Lower lobe of right lung (tissue), 2 donors: ENCODE data around the gene PPIL1. TPM values are rescaled to one million over a fixed set of nuclear protein-coding genes. Genes with fewer than 3 reads are reported as not detected.

ENCODE experiments used
- ATAC-seq, 2 donors: fragments of 200-7000 bp; cut with Tn5 transposase; one replicate each; pipeline ENCODE4 v1.9.1; 2020 to 2022; ENCODE audit warnings: mild to moderate bottlenecking in 2 of 2, moderate library complexity in 2 of 2
- DNase-seq: peaks from one replicate; pipeline ENCODE4 v3.0.0-alpha.2; 2020
- H3K27ac ChIP-seq: fragments of 200-600 bp; one replicate; pipeline ENCODE4 v1.8.0; 2022
- H3K27me3 ChIP-seq: fragments of 200-600 bp; one replicate; pipeline ENCODE4 v1.8.0; 2022; ENCODE audit warnings: low read depth
- H3K36me3 ChIP-seq: fragments of 200-600 bp; one replicate; pipeline ENCODE4 v1.8.0; 2022; ENCODE audit warnings: mild to moderate bottlenecking
- H3K4me1 ChIP-seq: fragments of 200-600 bp; one replicate; pipeline ENCODE4 v1.8.0; 2022
- H3K4me3 ChIP-seq: fragments of 200-600 bp; one replicate; pipeline ENCODE4 v1.8.0; 2022; ENCODE audit warnings: mild to moderate bottlenecking
- H3K9me3 ChIP-seq: fragments of 200-600 bp; one replicate; pipeline ENCODE4 v1.8.0; 2022
- intact Hi-C: fragments of 100-400 bp; cut with DNase I; formaldehyde crosslinking; loops from one replicate; pipeline ENCODE4 v1.11.0; 2022
- total RNA-seq: library from RNA; stranded (reverse); fragmentation: NEBNext Ultra II Directional; extraction: Animal tissue kit (Norgen Biotek cat#: 25700); gene quantifications from one replicate; pipeline ENCODE4 v1.2.1, GENCODE V29; 2021
- TF ChIP-seq, protein P1 (sequence below): fragments of 200-600 bp; IDR thresholded peaks from one replicate; pipeline ENCODE4 v1.8.0; 2022; ENCODE audit warnings: antibody characterized with exemption, mild to moderate bottlenecking
- donor health status: DM: no; HTN: yes; CAD: no; lungs with severe emphysema.

The PPIL1 gene
- total RNA-seq, 1 donor from 2014 or later, result 14.4 TPM

- Histone ChIP-seq H3K27ac (no peak overlapping the region), H3K9me3 (no peaks in the 10 kb centered on the region), H3K27me3 (no peaks in the 10 kb centered on the region), H3K4me3 (no peak overlapping the region), H3K36me3 (peaks cover 81% of the 10 kb centered on the region), H3K4me1 (peaks cover 34% of the 10 kb centered on the region)
- TF ChIP-seq, protein P1, sequence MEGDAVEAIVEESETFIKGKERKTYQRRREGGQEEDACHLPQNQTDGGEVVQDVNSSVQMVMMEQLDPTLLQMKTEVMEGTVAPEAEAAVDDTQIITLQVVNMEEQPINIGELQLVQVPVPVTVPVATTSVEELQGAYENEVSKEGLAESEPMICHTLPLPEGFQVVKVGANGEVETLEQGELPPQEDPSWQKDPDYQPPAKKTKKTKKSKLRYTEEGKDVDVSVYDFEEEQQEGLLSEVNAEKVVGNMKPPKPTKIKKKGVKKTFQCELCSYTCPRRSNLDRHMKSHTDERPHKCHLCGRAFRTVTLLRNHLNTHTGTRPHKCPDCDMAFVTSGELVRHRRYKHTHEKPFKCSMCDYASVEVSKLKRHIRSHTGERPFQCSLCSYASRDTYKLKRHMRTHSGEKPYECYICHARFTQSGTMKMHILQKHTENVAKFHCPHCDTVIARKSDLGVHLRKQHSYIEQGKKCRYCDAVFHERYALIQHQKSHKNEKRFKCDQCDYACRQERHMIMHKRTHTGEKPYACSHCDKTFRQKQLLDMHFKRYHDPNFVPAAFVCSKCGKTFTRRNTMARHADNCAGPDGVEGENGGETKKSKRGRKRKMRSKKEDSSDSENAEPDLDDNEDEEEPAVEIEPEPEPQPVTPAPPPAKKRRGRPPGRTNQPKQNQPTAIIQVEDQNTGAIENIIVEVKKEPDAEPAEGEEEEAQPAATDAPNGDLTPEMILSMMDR, result no peak
- DNase-seq, result no peak
- ATAC-seq, result no peak
- intact Hi-C loops, result no loop called here
Observed at GRCh38 chr6:36912030-36912454, 37.4 kb upstream of the PPIL1 start.

GRCh38 chr6:36908747-36909146 is 34.1 kb upstream of the PPIL1 start:
- DNase-seq (no peak), ATAC-seq (no peak)
- Histone ChIP-seq H3K9me3 (no peaks in the 10 kb centered on the region), H3K4me3 (no peak overlapping the region), H3K27me3 (no peaks in the 10 kb centered on the region), H3K36me3 (peaks cover 78% of the 10 kb centered on the region), H3K27ac (no peak overlapping the region), H3K4me1 (peaks cover 19% of the 10 kb centered on the region)
- TF ChIP-seq, protein P1, result no peak
- intact Hi-C loops, result no loop called here

GRCh38 chr6:36907781-36908180 is 33.2 kb upstream of the PPIL1 start:
- peak overlapping the region; percentile 21 for H3K27ac ChIP-seq
- H3K9me3 ChIP-seq, result no peaks in the 10 kb centered on the region
- peaks cover 14% of the 10 kb centered on the region for H3K4me1 ChIP-seq
- no peaks in the 10 kb centered on the region for H3K27me3 ChIP-seq
- peaks cover 78% of the 10 kb centered on the region for H3K36me3 ChIP-seq
- TF ChIP-seq, protein P1, result no peak
- DNase-seq (no peak), ATAC-seq (peak in 1 of 2 donors; percentile 91)
- no peak overlapping the region for H3K4me3 ChIP-seq
- intact Hi-C loops, result no loop called here

DNA sequence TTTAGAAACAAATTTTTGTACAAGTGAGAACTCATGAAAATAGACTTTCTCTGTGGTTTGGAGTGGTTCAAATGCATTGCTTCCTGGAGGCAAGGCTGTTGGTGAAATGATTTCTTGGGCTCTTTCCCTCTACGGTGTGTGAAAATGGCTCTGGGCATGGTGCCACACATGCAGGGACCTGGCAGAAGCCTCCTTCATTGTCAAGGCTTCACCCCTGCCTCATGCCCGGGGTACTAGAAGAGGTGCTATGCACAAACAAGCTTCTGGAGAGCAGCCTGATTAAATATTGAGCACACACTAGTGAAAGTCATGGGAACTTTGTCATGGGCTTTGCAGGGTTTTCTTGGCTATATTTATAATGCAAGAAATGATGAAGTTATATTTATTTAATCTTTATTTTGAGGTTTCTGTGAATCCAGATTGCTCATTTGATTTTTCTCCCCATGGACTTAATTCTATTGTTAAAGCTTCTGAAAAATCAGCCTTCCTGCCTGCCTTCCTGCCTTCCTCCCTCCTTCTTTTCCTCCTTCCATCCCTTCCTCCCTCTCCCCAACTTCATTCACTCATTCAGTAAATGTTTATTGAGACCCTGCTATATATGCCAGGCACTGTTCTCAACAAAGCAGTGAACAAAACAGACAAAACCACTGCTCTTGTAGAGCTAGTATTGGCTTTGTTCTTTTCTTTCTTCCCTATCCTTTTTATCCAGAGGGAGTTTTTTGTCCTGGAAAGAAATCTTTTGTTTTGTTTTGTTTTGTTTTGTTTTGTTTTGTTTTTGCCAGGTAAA is 32.1 kb upstream of the PPIL1 start:
- no peak overlapping the region for H3K27ac ChIP-seq
- no peaks in the 10 kb centered on the region for H3K27me3 ChIP-seq
- TF ChIP-seq, protein P1, result no peak
- ATAC-seq (peak; percentile 90 to 95), DNase-seq (peak; percentile 83)
- no peak overlapping the region for H3K4me3 ChIP-seq
- H3K4me1 ChIP-seq, result peaks cover 14% of the 10 kb centered on the region
- H3K9me3 ChIP-seq, result no peaks in the 10 kb centered on the region
- peaks cover 79% of the 10 kb centered on the region for H3K36me3 ChIP-seq
- intact Hi-C loops, result no loop called here

- H3K4me1 ChIP-seq, result peaks cover 14% of the 10 kb centered on the region
- TF ChIP-seq, protein P1, result no peak
- no peaks in the 10 kb centered on the region for H3K9me3 ChIP-seq
- DNase-seq (no peak), ATAC-seq (no peak)
- peaks cover 81% of the 10 kb centered on the region for H3K36me3 ChIP-seq
- no peaks in the 10 kb centered on the region for H3K27me3 ChIP-seq
- H3K27ac ChIP-seq, result no peak overlapping the region
- H3K4me3 ChIP-seq, result no peak overlapping the region
- intact Hi-C loops, result no loop called here
Observed at GRCh38 chr6:36904851-36905393, 30.3 kb upstream of the PPIL1 start.
